ENCODE measurements around the gene ITIH1.
A peak's percentile ranks its signal among the peaks of the same experiment; 100 is the strongest.
"Not testable (repeated sequence)": the region's sequence is repeated elsewhere in the genome, so short reads cannot be mapped to it uniquely, and the experiment has no call there.

Gene ITIH1

GRCh38 chr3:52777127-52777958, at the start of gene ITIH1:
TSS of gene ITIH1 (plus strand) at chr3:52777599. CDS start at chr3:52777616, 17 bp downstream.
- peak; percentile 36 for DNase-seq

GRCh38 chr3:52728753-52729152, 48.6 kb upstream of the ITIH1 start:
- DNase-seq: not testable (repeated sequence)

DNA sequence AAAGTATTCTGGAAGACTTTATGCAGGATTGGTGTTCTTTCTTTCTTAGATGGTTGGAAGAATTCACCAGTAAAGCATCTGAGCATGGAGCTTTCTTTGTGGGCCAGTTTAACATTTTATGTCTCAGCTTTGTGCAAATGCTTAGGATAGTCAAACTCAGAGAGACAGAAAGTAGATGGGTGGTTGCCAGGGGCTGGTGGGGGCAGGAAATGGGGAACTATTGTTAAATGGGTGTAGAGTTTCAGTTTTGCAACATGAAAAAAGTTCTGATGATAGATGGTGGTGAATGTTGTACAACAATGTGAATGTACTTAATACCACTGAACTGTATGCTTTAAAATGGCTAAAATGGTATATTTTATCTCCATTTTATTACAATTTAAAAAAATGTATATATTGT, 46.7 kb upstream of the ITIH1 start:
- no peak for DNase-seq

DNA sequence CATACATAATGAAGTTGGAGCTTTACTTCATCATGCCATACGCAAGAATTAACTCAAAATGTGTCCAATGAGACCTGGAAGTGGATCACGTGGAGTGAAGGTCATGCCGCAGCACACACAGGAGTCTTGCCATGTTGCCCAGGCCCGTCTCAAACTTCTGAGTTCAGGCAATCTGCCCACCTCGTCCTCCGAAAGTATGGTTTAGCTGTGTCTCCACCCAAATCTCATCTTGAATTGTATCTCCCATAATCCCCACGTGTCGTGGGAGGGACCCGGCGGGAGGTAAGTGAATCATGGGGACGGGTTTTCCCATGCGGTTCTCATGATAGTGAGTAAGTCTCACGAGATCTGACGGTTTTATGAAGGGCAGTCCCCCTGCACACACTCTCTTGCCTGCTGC, 45.8 kb upstream of the ITIH1 start:
- no peak for DNase-seq

DNA sequence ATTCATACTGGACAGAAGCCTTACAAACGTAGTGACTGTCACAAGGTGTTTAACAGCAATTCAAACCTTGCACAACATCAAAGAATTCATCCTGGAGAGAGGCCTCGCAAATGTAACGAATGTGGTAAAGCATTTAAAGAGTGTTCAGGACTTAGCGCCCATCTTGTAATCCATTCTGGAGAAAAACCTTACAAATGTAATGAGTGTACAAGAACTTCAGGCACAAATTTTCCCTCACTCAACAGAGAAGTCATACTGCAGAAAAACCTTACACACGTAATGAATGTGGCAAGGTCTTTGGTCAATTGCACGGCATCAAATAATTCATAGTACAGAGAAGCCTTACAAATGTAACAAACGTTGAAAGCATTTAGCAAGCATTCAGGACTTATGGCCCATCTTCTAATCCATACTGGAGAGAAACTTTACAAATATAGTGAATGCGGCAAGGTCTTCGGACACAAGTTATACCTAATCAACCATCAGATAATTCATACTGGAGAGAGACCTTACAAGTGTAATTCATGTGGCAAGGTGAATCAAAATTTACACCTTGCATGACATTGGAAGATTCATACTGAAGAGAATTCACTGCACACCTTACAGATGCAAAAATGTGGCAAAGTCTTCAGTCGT, 44.0 kb upstream of the ITIH1 start:
- DNase-seq: no peak

GRCh38 chr3:52739730-52740129, 37.7 kb upstream of the ITIH1 start:
- no peak for DNase-seq

- no peak for DNase-seq
These were observed 34.9 kb upstream of the ITIH1 start for GRCh38 chr3:52742418-52743041.

DNA sequence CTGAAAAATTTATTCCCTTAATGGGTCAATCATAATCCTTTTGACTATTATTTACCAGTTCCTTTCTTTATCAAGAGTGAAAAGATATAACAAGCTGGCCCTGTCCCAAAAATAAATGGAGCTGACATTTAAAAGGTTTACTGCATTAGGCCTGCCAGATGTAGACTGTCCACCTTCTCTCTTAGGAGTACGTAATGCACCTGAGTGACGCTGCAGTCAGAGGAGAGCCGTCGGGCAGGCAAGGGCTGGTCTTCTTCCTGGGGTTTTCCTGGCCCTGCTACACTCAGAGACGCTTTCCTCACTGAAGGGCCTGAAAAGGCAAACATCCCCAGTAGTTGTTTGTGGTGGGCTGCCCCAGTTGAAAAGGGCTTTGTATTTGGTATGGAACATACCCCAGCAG, 34.2 kb upstream of the ITIH1 start:
- no peak for DNase-seq

DNA sequence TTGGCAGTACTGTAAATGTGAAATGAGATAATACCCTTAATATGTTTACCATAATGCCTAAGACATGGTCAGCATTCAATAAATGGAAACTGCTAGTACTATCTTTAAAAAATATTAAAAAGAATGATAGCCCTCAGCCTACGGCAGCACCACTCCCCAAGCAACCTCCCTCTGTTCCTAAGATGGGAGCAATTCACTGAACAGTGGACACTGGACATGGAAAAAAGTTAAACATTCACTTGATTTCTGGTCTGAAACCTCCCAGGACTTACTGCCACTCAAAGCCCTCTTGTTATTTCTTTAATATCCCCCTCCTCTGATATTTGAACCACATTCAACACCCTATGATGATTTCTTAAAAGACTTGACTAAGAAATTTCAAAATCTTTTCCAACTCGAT, 33.7 kb upstream of the ITIH1 start:
- no peak for DNase-seq

DNA sequence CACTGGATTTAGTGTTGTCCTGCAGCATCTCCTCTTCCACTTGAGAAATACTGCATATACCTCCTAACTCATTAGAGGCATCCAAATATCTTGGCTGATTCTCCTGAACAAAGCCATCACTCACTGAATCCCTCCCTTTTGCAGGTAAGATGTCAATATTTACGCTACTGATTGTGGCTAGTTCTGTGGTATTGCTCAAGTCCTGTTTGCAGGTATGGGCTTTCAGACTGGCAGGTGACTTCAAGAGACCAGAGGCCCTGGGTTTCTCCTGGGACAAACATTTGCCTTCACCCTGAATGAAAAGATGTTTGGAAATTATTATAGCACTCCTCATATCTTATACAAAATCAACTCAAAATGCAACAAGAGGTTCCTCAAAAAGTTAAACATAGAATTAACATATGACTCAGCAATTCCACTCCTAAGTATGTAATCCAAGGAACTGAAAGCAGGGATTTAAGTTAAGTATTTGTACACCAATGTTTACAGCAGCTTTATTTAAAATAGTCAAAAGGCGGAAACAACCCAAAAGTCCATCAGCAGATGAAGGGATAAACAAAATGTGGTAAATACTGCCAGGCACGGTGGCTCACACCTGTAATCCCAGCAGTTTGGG, 25.2 kb upstream of the ITIH1 start:
- no peak for DNase-seq

- no peak for DNase-seq
These were observed 23.0 kb upstream of the ITIH1 start for GRCh38 chr3:52754373-52754772.

GRCh38 chr3:52756141-52756540, 21.3 kb upstream of the ITIH1 start:
- DNase-seq: no peak

GRCh38 chr3:52763466-52763865, 13.9 kb upstream of the ITIH1 start:
- no peak for DNase-seq

GRCh38 chr3:52769786-52770455, 7.5 kb upstream of the ITIH1 start:
- no peak for DNase-seq

DNA sequence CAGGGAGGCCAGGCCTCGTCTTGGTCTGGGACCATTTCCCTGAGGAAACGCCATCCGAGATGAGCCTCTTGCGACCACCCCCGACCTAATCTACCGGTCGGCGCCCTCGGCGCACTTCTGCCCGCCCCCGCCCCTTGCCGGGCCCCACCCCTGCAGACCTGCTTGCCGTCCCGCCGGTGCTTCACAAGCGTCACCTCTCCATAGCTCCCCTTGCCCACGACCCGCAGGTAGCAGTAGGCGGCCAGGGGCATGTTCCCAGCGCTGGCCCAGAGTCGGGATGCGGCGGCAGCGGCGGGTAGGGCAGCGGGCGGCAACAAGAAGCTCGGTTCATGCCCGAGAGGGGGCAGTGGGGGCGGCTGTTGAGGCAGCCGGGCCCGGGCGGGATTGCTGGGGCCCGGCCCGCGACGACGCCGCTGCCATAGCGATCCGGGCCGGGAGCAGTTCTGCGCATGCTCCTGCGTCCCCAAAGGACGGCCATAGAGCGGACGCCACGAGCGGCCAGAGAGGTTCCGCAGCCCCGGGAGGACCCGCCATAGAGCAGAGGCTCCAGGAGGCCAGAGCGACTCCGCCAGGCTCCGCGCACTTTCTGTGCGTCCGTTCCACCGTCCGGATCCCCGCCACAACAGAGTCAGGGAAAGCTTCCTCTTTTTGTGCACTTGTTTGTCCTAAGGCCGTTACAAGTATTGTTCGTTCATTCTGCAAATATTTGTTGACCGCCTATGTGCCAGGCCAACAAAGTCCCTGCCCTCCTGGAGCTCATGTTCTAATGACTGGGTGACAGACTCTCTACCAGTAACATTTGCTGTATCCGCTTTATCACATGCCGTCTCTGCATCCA, 6.7 kb upstream of the ITIH1 start, which contains the start of gene NEK4:
Gene NEK4, minus strand, starts transcription at position 445 of the 838 bp plus-strand sequence. Its CDS starts 194 bp downstream, at position 251.
- peak; percentile 93 for DNase-seq

- DNase-seq: no peak
These were observed 6.1 kb upstream of the ITIH1 start for GRCh38 chr3:52771334-52771681.

- DNase-seq: no peak
These were observed 5.7 kb upstream of the ITIH1 start for GRCh38 chr3:52771702-52772101.

- DNase-seq: no peak
These were observed 3.9 kb upstream of the ITIH1 start for GRCh38 chr3:52773361-52774065.

DNA sequence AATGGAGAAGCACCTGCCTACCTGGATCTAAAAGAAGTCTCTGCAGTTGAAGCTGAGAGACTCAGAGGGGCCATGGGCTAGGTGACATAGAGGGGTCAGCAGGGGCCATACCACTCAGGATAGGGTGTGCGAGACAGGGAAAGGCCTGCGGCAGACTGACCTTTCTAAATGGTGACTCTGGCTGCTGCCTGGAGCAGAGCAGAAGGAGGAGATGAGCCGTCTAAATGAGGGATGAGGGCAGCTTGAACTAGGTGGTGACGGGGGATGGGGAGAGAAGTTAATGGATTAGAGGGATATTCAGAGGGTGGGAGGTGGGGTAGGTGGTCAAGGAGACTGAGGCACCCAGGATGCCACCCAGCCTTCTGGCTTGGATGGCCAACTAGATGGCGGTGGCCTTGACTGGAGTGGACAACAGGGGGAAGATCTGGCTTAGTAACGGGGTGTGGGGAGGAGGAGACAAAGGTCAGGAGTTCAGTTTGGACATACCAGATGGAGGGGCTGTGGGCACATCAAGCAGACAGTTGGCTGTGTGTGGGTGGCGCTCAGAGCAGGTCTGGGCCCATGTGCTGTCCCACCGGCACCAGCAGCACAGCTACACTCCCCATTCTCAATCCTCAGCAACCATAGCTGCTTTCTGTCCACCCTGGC, 3.2 kb upstream of the ITIH1 start:
- no peak for DNase-seq

Measured in activated CD8-positive, alpha-beta memory T cell treated with anti-CD3 and anti-CD28 coated beads, Interleukin-2, amount 50 U/mL, for 48 hours (primary cell).